HUES6 (cell line): ENCODE measurements around the gene NEBL.
"Not testable (repeated sequence)": the region's sequence is repeated elsewhere in the genome, so short reads cannot be mapped to it uniquely, and the experiment has no call there.

Experiments used
- H3K27ac ChIP-seq: 2 replicates; pipeline ENCODE4 v1.7.0; 2013; ENCODE audit warnings: low read depth, mild to moderate bottlenecking, low read length, inconsistent platforms
- H3K27me3 ChIP-seq: 2 replicates; pipeline ENCODE4 v1.6.1; 2013; ENCODE audit warnings: low read length; ENCODE audit not compliant: control insufficient read depth, insufficient read depth
- H3K36me3 ChIP-seq: 2 replicates; pipeline ENCODE4 v1.6.1; 2013; ENCODE audit warnings: low read length; ENCODE audit not compliant: control insufficient read depth, insufficient read depth
- H3K4me1 ChIP-seq: 2 replicates; pipeline ENCODE4 v1.6.1; 2013; ENCODE audit warnings: low read length; ENCODE audit not compliant: control insufficient read depth, insufficient read depth
- H3K4me3 ChIP-seq: 2 replicates; pipeline ENCODE4 v1.5.1; 2013; ENCODE audit warnings: low read depth, low read length
- H3K9ac ChIP-seq: one replicate; pipeline ENCODE4 v1.6.1; 2013; ENCODE audit warnings: mild to moderate bottlenecking, low read length
- H3K9me3 ChIP-seq: 2 replicates; pipeline ENCODE4 v1.6.1; 2013; ENCODE audit warnings: low read depth, low read length; ENCODE audit not compliant: control insufficient read depth, insufficient read depth

NEBL gene, protein sequence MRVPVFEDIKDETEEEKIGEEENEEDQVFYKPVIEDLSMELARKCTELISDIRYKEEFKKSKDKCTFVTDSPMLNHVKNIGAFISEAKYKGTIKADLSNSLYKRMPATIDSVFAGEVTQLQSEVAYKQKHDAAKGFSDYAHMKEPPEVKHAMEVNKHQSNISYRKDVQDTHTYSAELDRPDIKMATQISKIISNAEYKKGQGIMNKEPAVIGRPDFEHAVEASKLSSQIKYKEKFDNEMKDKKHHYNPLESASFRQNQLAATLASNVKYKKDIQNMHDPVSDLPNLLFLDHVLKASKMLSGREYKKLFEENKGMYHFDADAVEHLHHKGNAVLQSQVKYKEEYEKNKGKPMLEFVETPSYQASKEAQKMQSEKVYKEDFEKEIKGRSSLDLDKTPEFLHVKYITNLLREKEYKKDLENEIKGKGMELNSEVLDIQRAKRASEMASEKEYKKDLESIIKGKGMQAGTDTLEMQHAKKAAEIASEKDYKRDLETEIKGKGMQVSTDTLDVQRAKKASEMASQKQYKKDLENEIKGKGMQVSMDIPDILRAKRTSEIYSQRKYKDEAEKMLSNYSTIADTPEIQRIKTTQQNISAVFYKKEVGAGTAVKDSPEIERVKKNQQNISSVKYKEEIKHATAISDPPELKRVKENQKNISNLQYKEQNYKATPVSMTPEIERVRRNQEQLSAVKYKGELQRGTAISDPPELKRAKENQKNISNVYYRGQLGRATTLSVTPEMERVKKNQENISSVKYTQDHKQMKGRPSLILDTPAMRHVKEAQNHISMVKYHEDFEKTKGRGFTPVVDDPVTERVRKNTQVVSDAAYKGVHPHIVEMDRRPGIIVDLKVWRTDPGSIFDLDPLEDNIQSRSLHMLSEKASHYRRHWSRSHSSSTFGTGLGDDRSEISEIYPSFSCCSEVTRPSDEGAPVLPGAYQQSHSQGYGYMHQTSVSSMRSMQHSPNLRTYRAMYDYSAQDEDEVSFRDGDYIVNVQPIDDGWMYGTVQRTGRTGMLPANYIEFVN

DNA sequence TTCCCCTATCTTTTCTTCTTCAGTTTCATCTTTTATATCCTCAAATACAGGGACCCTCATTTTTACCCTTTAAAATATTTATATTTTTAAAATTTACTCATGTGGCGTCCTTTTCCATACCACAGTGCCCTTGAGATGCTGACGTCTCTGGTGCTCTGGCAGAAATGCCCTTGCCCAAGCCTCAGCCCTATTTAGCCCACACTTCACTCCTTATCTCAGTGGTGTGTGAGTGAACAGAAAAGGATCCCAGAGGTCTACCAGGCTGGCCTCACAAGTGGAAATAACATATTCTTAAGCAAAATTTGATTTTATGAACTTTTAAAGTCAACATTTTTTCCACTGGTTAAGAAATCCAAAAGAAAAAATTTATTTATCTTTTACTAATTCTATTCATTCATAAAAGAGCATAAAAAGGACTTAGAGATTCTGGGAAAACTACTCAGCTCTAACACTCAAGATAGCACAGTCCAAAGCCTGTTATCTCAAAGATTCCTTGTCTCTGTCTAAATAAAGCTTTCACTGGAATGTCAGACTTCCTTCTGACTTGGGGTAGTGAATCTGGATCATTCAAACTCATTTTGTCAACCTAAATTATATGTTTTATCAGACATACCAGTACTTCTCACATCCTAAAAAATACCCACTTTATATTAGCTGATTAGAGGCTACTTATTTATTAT, at the start of gene NEBL:
Gene NEBL (minus strand): TSS at position 166 of the 680 bp plus-strand sequence. CDS start 106 bp downstream, at position 60.
- no peak within 1 kb of the TSS for H3K27ac ChIP-seq
- H3K36me3 ChIP-seq, result no peaks in the 10 kb centered on the region
- no peaks in the 10 kb centered on the region for H3K9me3 ChIP-seq
- no peak within 1 kb of the TSS for H3K4me3 ChIP-seq
- peaks cover 7% of the 10 kb centered on the region; the same call in 1 of the 2 replicates for H3K4me1 ChIP-seq
- no peak within 1 kb of the TSS for H3K9ac ChIP-seq
- no peaks in the 10 kb centered on the region for H3K27me3 ChIP-seq

DNA sequence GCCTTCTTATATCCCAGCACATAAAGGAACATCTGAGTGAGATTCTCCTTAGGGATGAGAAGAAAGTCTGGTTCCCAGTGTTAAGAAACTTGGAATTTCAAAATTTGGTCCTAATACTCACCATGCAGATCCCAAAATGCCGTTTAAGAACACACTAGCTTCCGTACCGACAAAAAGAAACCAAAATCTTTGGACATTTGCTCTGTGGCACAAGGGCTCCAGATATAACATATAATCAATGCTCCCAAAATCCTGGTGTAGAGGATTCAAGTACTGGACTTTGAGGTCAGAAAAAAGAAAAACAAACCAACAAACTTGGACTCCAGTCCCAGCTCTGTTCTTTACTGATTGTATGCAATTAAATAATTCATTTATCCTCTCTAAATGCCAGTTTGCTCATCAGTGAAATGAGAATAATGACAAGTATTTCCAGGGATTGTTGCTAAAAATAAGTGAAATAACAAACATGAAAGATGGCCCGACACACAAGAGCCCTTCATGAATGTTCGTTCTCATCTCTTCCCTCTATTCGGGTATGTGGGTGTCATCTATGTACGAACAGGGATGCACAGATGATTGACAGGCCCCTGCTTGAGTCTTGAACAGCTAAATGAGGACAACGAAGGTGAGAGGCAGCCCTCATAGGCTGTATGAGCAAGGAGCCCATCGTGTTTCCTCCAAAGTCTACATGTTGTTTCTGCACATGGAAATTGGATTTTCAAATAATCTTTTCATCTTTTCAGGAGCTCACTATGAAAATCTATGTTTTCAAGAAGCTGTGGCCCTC, 48.6 kb upstream of the NEBL start:
- Histone ChIP-seq H3K9ac (no peak overlapping the region), H3K4me3 (no peak overlapping the region), H3K27ac (no peak overlapping the region), H3K4me1 (peaks cover 15% of the 10 kb centered on the region), H3K36me3 (no peaks in the 10 kb centered on the region), H3K27me3 (no peaks in the 10 kb centered on the region), H3K9me3 (no peaks in the 10 kb centered on the region)

GRCh38 chr10:20944789-20945502, 47.8 kb upstream of the NEBL start:
- Histone ChIP-seq H3K36me3 (no peaks in the 10 kb centered on the region), H3K9ac (no peak overlapping the region), H3K4me1 (peaks cover 9% of the 10 kb centered on the region), H3K4me3 (no peak overlapping the region), H3K9me3 (no peaks in the 10 kb centered on the region), H3K27me3 (no peaks in the 10 kb centered on the region), H3K27ac (no peak overlapping the region)

DNA sequence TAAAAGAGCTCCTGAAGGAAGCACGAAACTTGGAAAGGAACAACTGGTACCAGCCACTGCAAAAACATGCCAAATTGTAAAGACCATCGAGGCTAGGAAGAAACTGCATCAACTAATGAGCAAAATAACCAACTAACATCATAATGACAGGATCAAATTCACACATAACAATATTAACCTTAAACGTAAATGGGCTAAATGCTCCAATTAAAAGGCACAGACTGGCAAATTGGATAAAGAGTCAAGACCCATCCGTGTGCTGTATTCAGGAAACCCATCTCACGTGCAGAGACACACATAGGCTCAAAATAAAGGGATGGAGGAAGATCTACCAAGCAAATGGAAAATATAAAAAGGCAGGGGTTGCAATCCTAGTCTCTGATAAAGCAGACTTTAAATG, 42.3 kb upstream of the NEBL start:
- not testable (repeated sequence) for H3K9me3 ChIP-seq, H3K27ac ChIP-seq, H3K4me3 ChIP-seq, H3K4me1 ChIP-seq, H3K36me3 ChIP-seq, H3K27me3 ChIP-seq, H3K9ac ChIP-seq

- H3K27me3 ChIP-seq, result no peaks in the 10 kb centered on the region
- no peak overlapping the region for H3K27ac ChIP-seq
- H3K9ac ChIP-seq, result no peak overlapping the region
Observed at GRCh38 chr10:20936396-20936795, 39.3 kb upstream of the NEBL start.

GRCh38 chr10:20935931-20936330, 38.8 kb upstream of the NEBL start:
- Histone ChIP-seq H3K27ac (no peak overlapping the region), H3K4me1 (no peaks in the 10 kb centered on the region), H3K9ac (no peak overlapping the region), H3K36me3 (no peaks in the 10 kb centered on the region), H3K9me3 (peaks cover 8% of the 10 kb centered on the region), H3K27me3 (no peaks in the 10 kb centered on the region), H3K4me3 (no peak overlapping the region)

More at GRCh38 chr10:20936396-20936795, 39.3 kb upstream of the NEBL start:
- no peak overlapping the region for H3K4me3 ChIP-seq
- H3K9me3 ChIP-seq, result peaks cover 8% of the 10 kb centered on the region
- H3K4me1 ChIP-seq, result no peaks in the 10 kb centered on the region
- H3K36me3 ChIP-seq, result no peaks in the 10 kb centered on the region

- Histone ChIP-seq H3K36me3 (no peaks in the 10 kb centered on the region), H3K27me3 (no peaks in the 10 kb centered on the region), H3K4me1 (no peaks in the 10 kb centered on the region), H3K9me3 (peaks cover 8% of the 10 kb centered on the region), H3K27ac (no peak overlapping the region), H3K9ac (no peak overlapping the region), H3K4me3 (no peak overlapping the region)
Observed at GRCh38 chr10:20935301-20935700, 38.2 kb upstream of the NEBL start.

DNA sequence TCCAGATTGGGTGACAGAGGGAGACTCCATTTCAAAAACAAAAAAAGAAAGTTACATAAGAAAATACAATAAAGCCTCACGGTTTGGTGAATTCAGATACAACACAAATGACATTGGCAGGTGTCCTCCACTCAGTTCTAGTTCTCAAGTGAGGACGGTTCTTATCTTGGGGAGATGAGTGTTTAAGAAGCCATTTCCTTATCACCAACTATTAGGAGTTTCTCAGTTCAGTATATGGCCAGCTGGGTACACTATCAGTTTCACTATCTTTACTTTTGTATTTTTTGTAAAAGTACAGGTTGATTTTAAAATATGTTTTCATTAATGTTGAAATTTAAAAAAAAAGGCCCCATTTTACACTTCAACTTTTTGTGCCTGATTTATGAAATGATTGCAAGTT, 36.6 kb upstream of the NEBL start:
- H3K9me3 ChIP-seq, result peaks cover 8% of the 10 kb centered on the region

GRCh38 chr10:20932606-20933126, 35.6 kb upstream of the NEBL start:
- H3K27me3 ChIP-seq, result no peaks in the 10 kb centered on the region
- H3K9me3 ChIP-seq, result peaks cover 8% of the 10 kb centered on the region
- no peaks in the 10 kb centered on the region for H3K36me3 ChIP-seq
- H3K4me1 ChIP-seq, result no peaks in the 10 kb centered on the region
- H3K4me3 ChIP-seq, result no peak overlapping the region
- H3K27ac ChIP-seq, result no peak overlapping the region
- H3K9ac ChIP-seq, result no peak overlapping the region

More for the DNA sequence above, 36.6 kb upstream of the NEBL start:
- Histone ChIP-seq H3K27ac (no peak overlapping the region), H3K4me1 (no peaks in the 10 kb centered on the region), H3K9ac (no peak overlapping the region), H3K4me3 (no peak overlapping the region), H3K27me3 (no peaks in the 10 kb centered on the region), H3K36me3 (no peaks in the 10 kb centered on the region)
